HG02610 (cell line): Measurements from ENCODE around the gene HOXC5.
"Not testable (repeated sequence)": the region's sequence is repeated elsewhere in the genome, so short reads cannot be mapped to it uniquely, and the experiment has no call there.

Experiments
- ATAC-seq: cut with Tn5 transposase; IDR thresholded peaks from one replicate; pipeline ENCODE4 v1.9.1; 2021; ENCODE audit warnings: mild to moderate bottlenecking, moderate library complexity; ENCODE audit not compliant: unreplicated experiment

The HOXC5 gene

GRCh38 chr12:54032086-54032619, 697 bp upstream of the HOXC5 start:
- no peak for ATAC-seq

GRCh38 chr12:54033106-54033979, 493 bp downstream of the HOXC5 start:
- ATAC-seq: no peak

GRCh38 chr12:54033980-54034784, 1.3 kb downstream of the HOXC5 start:
- no peak for ATAC-seq

GRCh38 chr12:54034785-54035310, 2.0 kb downstream of the HOXC5 start:
- ATAC-seq: no peak

- no peak for ATAC-seq
Measured at GRCh38 chr12:54035568-54036264, 2.9 kb downstream of the HOXC5 start.

- ATAC-seq: no peak
Measured at GRCh38 chr12:54036620-54037359, 3.9 kb downstream of the HOXC5 start.

- ATAC-seq: no peak
Measured at GRCh38 chr12:54037360-54038283, 4.8 kb downstream of the HOXC5 start.

GRCh38 chr12:54038284-54038870, 5.5 kb downstream of the HOXC5 start:
- no peak for ATAC-seq

GRCh38 chr12:54038871-54039414, 6.1 kb downstream of the HOXC5 start:
- no peak for ATAC-seq

GRCh38 chr12:54039417-54040147, 6.7 kb downstream of the HOXC5 start:
- ATAC-seq: no peak

- ATAC-seq: no peak
Measured at GRCh38 chr12:54040148-54040494, 7.3 kb downstream of the HOXC5 start.

- no peak for ATAC-seq
Measured at GRCh38 chr12:54040648-54041047, 7.8 kb downstream of the HOXC5 start.

- no peak for ATAC-seq
Measured at GRCh38 chr12:54041097-54041690, 8.3 kb downstream of the HOXC5 start.

- ATAC-seq: not testable (repeated sequence)
Measured at GRCh38 chr12:54042033-54042432, 9.2 kb downstream of the HOXC5 start.

GRCh38 chr12:54042970-54043853, 10.4 kb downstream of the HOXC5 start:
- ATAC-seq: no peak

- no peak for ATAC-seq
Measured at GRCh38 chr12:54044425-54045103, 11.7 kb downstream of the HOXC5 start.
